ENCODE measurements around the gene RFPL4A.

Gene RFPL4A

DNA sequence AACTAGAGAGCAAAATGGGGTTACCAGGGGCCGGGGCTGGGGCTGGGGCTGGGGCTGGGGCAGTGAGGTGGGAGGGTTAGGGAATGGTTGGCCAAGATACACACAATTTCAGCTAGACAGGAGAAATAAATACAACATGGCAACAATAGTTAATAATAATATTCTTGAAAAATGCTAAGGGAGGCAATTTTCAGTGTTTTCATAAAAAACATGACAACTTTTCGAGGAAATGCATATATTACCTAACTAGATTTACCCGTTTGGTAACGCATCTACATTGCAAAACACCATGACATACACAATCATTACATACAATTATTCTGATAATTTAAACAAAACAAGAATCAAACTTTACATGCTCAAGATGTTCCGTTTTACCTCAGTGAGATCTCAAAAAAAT lies 22.2 kb downstream of the RFPL4A start:
- DNase-seq, result no peak
- in situ Hi-C loops (cut with HindIII; ENCODE audit: low pct_ligation_motif_present, low pct_unique_long_range_greater_than_20kb, low sequenced_read_pairs), result no loop called here

DNA sequence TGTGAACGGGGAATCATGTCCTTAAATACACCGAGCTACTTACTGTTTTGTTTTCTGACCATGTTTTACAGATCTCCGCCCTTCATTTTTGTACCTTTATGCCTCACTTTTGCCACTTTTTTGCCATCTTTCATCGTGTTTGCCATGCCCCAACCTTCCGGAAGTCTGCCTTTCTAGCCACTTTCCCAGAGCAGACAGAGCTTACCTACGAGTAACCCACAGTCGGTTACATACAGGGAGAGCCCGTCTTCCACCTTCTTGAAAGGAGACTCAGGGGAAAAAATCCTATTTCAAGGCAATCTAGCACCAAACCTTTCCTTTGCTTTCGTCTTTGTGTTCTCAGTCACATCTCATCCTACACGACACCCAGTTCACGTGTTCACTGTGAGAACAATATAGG lies 36.1 kb downstream of the RFPL4A start:
- in situ Hi-C loops (cut with HindIII; ENCODE audit: low pct_ligation_motif_present, low pct_unique_long_range_greater_than_20kb, low sequenced_read_pairs), result no loop called here
- no peak for DNase-seq

DNA sequence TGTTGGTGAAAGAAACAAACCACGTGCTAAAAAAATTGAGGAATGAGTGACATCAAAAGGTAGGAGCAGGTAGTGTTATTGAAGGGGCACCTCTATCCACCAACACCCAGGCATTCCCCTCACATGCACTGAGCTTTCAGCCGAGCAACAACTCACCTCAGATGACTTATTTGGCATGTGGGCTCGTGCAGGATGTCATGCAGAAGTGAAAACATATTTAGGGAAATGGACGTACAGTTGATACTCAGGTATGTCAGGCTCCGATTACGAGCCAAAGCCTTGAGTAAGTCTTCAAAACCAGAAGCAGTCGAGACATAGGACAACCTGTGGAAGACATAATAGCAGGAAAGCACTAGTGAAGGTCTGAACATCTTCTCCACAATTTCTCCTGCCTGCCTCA lies 42.5 kb downstream of the RFPL4A start:
- in situ Hi-C loops (cut with HindIII; ENCODE audit: low pct_ligation_motif_present, low pct_unique_long_range_greater_than_20kb, low sequenced_read_pairs), result no loop called here
- no peak for DNase-seq

DNA sequence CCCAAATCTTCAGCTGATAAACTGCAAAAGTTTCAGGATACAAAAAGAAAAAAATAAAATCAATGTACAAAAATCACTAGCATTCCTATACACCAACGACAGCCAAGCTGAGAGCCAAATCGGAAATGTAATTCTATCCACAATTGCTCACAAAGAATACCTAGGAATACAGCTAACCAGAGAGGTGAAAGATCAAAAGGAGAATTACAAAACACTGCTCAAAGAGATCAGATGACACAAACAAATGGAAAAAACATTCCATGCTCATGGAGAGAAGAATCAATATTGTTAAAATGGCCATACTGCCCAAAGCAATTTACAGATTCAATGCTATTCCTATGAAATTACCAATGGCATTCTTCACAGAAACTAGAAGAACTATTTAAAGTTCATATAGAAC lies 43.4 kb downstream of the RFPL4A start:
- no peak for DNase-seq
- in situ Hi-C loops (cut with HindIII; ENCODE audit: low pct_ligation_motif_present, low pct_unique_long_range_greater_than_20kb, low sequenced_read_pairs), result no loop called here

DNA sequence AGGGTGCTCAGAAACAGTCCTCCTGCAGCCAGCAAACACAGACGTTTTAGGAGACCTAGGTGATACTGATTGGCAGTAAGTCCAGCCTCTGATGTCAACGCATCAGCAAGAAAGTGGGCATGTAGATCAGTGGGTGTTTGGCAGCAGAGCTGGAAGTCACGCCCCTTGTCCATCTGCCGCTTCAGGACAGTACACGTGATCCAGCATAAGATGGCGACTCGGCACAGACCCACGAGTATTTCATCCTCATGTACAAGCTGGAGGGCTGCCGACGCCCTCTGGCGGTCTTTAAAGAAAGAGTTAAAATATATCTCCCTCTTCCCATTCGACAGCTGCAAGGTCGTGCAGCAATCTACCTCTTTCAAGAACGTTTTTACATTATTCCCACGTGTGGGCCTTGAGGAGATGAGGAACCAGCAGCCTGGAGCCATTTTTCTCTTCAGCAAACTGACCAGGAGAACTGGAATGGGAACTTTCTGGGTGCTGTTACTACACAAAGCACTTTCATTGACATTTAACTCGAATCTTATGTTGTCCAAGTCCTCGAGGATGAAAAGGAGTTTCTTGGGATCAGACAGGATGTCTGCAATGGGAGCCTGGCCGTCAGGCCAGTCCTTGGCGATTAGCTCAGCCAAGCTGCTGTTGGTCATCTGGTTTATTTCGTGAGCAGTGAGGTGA lies 50.6 kb downstream of the RFPL4A start:
- peak; percentile 61 for DNase-seq
- in situ Hi-C loops (cut with HindIII; ENCODE audit: low pct_ligation_motif_present, low pct_unique_long_range_greater_than_20kb, low sequenced_read_pairs), result no loop called here

DNA sequence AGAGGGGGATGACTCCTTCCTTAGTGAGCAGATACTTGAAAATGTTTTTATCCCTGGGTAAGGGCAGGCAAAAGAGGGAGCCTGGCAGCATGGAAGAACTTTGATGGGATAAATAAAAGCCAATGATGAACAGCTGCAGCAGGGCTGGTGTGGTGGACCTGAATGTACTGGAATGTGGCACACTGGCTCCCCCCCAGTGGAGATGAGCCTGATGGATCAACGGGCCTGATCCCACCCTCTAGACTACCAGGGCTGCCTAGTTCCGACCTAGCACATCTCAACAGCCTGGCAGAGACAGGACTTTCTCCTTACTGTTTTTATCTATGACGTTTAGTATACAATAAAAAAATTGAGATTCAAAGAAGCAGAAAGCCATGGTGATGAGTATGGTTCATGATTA lies 52.4 kb downstream of the RFPL4A start:
- DNase-seq, result no peak
- in situ Hi-C loops (cut with HindIII; ENCODE audit: low pct_ligation_motif_present, low pct_unique_long_range_greater_than_20kb, low sequenced_read_pairs), result no loop called here

DNA sequence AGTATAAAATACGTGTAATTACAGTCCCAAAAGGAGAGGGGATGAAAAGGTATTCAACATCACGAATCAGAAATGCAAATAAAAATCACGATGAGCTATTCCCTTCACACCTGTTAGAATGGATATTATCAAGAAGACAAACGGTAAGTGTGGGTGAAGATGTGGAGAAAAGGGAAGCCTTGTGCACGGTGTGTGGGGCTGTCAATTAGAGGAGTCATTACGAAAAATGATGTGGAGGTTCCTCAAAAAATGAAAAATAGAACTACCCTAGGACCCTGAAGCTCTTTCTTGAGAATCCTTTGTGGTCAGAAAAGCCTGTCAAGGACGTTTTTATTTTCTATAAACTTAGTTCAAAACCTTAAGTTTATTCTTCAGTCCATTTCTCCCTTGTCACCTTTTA lies 53.6 kb downstream of the RFPL4A start:
- in situ Hi-C loops (cut with HindIII; ENCODE audit: low pct_ligation_motif_present, low pct_unique_long_range_greater_than_20kb, low sequenced_read_pairs), result no loop called here

More for the DNA sequence above, 53.6 kb downstream of the RFPL4A start:
- no peak for DNase-seq

Data from ACHN (cell line).